HG03045 (cell line): ENCODE results near the gene HK2.
"Not testable (repeated sequence)": the region's sequence is repeated elsewhere in the genome, so short reads cannot be mapped to it uniquely, and the experiment has no call there.

ENCODE experiments used
- ATAC-seq: cut with Tn5 transposase; IDR thresholded peaks from one replicate; pipeline ENCODE4 v1.9.1; 2021; ENCODE audit warnings: mild to moderate bottlenecking, moderate library complexity; ENCODE audit not compliant: unreplicated experiment

The HK2 gene

DNA sequence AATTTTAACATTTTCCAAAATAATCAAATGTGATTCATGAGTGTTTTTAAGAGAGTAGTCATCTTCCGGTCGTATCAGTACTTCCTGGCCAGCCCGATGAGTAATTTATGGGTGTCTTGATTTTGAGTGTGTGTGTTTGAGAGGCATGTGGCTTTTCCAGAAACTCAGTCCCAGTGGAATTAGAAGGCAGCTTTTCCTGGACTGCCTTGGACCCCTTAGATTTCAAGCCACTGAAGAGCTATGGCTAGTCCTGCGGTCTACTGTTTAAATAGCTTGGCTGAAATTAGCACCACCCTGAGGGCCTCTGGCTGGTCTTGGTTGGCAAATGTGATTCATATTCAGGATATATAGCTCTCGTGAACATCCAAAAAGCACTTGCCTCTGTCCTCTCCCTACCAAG lies 59.4 kb downstream of the HK2 start:
- no peak for ATAC-seq

DNA sequence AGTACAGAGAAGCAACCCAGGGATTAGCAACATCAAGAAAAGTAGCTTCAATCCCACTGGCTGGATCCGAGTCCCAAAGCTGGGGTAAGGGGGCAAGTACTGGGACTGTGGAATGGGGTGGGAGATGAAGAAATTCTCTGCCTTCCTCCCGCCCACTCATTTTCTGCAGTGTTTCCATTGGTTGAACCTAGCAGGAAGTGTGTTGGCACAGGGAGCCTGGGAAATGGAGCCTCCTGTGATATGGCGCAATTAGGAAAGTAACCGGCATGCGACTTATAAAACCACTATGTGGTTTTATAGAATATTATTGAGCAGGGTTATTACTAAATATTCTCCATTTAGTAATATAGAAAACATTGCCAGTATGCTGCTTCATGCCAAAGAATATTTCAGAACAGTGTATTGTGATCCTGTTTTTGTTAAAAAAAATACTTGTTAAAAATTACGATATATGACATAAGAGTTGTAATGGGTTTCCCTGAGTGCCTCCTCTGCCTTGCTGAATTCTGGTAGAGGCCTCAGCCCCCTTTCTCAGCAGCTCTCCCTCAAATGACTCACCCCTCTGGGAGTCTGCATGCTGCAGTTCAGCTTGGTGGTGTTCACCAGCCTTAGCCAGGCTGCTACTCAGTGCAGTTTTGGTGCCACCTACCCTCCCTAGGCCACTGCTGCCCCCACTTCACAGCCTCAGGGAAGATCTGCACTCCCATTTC lies 60.5 kb downstream of the HK2 start:
- ATAC-seq: no peak

DNA sequence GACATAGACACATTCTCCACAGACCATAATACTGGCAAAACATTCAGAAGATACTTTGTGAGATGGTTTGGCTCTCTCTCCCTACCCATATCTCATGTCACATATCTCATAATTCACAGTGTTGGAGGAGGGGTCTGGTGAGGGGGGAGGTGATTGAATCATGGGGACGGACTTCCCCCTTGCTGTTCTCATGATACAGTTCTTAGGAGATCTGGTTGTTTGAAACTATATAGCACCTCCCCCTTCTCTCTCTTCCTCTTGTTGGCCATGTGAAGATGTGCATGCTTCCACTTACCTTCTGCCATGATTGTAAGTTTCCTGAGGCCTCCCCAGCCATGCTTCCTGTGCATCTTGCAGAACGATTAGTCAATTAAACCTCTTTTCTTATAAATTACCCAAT lies 61.1 kb downstream of the HK2 start:
- ATAC-seq: no peak

DNA sequence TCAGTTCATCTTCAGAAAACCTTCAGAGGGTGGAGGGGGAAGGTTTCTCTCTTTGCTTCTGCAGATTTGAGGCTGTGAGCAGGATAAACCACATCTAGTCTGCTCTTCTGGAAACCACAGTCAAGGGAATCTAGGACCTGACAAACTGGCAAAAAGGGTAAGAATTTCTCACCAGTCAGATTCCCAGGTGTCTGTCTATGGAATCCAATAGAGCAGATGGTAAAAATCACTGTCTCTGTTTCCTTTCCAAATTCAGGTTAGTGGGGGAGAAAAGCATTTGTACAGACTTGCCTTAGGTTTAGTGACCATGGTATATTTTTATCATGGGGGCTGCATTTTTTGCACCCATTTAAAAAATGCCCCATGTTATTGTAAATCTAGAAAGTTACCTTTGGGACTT lies 62.3 kb downstream of the HK2 start:
- no peak for ATAC-seq

DNA sequence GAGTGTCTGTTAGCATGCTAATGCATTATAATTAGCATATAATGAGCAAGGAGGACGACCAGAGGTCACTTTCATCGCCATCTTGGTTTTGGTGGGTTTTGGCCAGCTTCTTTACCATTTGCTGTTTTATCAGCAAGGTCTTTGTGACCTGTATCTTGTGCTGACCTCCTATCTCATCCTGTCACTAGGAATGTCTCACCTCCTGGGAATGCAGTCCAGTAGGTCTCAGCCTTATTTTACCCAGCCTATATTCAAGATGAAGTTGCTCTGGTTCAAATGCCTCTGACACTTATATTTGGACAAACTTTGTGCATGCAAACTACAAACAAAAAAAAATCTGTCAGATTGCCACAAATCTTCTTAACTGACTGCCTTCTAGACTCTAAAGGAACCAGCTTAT lies 66.3 kb downstream of the HK2 start:
- not testable (repeated sequence) for ATAC-seq

DNA sequence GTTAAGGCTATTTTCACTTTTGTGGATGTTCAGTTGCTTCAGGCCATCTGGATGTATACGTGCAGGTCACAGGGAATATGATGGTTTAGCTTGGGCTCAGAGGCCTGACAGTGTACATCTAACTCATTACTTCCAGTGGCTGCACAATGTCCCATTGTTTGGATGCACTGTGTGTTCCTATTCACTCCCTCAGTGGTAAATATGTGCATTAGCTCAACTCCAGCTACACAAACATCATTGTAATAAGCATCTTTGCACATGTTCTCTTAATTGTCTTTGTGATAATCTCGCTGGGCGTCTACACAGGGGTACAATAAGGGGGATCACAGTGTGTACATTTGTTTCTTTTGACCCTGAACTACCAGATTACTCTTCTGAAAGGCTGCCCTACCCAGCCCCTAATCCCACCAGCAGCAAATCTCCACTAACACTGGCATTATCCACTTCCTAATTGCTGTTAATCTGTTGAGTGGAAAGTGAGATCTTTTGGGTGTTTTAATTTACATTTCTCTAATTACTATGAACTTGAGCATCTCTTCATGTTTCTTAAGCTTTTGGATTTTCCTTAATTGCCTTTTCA lies 68.4 kb downstream of the HK2 start:
- ATAC-seq: no peak

DNA sequence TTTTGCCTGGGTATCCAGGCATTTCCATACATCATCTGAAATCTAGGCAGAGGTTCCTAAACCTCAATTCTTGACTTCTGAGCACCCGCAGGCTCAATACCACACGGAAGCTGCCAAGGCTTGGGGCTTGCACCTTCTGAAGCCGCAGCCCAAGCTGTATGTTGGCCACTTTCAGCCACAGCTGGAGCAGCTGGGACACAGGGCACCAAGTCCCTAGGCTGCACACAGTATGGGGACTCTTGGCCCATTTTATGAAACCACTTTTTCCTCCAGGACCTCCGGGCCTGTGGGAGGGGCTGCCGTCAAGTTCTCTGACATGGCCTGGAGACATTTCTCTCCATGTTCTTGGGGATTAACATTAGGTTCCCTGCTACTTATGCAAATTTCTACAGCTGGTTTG lies 72.5 kb downstream of the HK2 start:
- ATAC-seq: no peak

DNA sequence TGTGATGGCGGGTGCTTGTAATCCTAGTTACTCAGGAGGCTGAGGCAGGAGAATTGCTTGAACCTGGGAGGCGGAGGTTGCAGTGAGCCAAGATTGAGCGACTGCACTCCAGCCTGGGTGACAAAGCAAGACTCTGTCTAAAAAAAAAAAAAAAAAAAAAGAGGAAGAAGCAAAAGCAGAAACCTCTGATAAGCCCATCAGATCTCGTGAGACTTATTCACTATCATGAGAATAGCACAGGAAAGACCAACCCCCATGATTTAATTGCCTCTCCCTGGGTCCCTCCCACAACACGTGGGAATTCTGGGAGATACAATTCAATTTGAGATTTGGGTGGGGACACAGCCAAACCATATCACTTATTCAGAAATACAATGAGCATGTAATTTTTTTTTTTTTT lies 73.6 kb downstream of the HK2 start:
- ATAC-seq: not testable (repeated sequence)

DNA sequence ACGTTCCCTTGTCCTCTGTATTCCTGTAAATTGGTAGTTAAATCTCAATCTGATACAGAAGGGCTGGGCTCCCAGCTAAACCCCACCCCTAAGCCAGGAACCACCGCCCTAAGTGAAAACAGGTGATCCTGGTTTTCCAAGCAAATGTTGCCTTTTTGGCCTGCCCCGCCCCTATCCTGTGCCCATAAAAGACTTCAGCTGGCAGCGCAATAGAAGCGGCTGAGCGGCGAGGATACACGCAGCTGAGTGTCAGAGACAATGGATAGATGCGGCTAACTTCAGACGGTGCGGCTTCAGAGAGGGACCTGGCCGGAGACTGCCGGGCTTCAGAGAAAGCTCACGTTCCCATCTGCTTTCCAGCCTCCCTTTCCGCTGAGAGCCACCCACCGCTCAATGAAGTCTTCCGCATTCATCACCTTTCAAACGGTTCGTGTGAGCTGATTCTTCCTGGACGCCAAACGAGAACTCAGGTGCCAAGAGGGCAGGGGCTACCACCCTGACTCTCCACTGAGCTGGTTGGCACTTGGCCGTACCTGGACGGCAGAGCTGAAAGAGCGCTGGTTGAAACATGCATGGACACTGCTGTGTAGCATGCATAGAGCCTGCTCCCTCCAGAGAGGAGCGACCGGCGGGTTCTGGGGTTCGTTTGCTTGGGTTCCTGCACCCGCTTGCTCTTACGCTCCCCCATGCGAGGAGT lies 75.0 kb downstream of the HK2 start:
- ATAC-seq: no peak

DNA sequence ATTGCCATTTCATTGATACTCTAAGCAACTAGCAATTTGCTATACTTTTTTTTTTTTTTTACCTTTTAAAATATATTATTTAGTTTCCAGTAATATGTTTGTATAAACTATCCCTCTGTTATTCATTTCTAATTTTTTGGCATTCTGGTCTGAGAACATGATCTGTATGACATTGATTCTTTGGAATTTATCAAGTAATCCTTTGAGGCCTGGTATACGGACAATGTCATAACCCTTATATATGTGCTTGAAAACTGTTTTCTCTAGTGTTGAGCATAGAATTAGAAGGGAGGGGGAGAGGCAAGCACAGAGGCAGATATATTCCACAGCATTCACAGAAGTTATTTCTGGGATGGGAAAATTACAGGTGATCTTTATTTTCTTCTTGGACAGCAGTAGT lies 76.3 kb downstream of the HK2 start:
- no peak for ATAC-seq

DNA sequence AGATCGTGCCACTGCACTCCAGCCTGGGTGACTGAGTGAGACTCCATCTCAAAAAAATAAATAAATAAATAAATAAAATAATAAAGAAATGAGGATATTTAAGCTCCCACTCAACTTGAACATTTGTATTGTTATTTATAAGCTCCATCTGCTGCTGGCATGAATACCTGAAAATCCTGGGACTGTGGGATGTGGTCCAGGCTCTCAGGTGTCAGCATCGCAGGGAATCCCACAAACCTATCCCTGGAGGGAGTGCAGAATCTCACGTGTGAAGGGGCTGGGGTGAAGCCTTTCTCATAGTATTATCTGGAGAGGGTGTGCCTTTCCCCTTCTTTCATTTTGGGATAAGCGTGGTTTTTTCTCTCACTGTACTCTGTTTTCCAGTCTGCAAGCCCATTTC lies 77.1 kb downstream of the HK2 start:
- no peak for ATAC-seq

DNA sequence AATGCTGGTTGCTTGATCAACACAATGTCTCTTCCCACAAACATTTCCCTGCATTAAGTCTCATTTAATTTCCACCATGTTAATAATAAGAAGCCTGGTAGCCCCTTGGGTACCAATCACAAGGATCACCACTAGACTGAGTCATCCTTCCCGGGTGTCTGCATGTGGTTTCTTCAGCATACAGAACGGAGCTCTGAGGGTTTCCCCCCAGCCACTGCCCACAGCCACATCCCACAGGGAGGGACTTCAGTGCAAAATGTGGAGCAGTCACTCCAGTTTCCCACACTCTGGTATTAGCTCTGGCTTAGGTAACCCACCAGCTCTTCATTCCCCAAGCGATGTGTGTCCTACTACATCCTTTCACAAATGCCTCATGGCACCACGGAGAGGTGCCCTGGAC lies 81.8 kb downstream of the HK2 start:
- no peak for ATAC-seq

DNA sequence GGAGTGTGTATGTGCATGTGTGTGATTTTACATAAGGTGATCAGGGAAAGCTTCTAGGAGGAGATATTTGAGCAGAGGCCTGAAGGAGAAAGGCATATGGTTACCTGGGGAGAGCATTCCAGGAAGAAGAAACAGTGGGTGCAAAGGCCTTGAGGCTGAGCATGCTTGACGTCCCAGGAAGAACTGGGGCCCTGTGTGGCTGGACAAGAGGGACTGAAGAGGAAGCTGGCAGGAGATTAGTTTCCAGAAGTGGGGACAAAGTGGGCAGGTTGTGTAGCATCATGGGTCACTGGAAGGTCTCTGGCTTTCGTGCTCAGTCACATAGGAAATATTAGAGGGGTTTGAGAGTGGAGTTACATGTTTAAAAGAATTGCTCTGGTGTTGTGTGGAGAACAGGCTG lies 82.5 kb downstream of the HK2 start:
- ATAC-seq: no peak

DNA sequence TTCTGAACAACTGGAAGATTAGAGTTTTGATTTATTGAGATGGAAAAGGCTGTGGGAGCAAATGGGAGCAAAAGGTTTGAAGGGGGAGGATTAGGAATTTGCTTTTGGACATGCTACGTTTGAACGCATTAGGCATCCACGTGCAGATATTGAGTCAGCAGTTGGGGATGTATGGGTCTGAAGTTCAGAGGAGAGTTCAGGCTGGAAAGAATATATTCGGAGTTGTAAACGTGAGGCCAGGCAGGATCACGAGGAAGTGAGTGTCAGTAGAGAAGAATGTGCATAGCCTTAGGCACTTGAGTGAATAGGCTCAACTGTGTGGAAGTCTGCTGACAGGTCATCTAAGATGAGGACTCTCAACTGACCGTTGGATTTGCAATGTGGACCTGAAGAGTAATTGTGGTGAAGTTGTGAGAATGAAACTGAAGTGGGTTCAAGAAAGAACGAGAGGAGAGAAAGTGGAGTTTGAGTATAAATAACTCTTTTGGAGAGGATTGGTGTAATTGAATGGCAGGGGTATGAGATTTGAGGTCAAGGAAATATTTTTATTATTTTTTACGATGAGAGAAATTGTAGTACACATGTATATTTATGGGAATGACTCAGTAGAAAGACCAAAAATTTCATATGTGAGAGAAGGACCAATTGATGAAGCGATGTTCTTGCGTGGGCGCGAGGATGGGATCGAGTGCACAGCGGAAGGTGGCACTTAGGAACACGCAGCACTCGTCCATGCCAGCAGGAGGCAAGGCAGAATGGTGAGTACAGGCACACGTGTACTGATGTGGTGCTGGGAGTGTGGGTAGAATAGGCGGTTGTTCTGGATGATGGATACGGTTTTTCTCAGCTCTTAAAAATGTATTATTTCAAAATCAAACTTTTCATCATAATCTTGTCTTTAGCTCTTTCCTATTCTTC lies 84.0 kb downstream of the HK2 start:
- ATAC-seq: no peak

DNA sequence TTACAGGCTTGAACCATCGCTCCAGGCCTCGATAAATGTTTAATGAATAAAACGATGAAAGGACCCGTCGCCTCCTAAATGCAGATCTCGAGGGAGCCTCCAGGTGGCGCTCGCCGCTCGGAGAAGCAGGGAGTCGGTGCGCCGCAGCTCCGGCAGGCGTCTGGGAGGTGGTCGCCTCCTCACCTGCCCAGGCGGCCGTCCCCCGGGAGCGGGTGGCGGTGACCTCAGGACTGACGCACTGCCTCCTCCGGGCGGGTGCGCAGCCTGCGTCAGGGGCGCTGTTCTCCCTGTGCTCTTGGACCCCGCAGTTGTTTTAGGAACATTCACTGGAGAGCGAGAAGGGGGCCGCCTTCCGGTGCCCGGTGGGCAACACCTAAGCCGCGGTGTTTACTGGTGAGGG lies 85.9 kb downstream of the HK2 start:
- ATAC-seq: peak; percentile 40

DNA sequence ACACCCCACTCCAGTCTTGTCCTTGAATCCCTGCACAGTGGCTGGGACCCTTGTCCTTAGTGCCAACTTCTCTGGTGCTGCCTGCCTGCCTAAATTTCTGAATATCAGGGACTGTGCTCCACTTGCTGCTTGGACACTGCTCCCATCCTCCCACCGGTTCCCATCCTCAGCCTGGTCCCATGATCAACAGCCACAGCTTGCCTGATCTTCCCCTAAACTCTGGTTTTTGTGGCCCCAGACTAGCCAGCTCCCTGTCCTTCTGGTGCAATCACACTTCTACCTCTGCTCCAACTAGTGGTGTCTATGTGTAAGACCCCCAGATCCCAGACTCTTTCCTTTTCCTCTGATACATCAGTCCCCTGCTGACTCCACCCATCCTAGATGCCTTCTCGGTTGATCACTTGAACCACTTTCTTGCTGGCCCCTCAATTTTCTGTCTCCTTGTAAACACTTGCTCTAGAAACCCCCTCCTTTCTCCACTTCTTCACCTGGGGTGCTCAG lies 87.4 kb downstream of the HK2 start:
- ATAC-seq: no peak

DNA sequence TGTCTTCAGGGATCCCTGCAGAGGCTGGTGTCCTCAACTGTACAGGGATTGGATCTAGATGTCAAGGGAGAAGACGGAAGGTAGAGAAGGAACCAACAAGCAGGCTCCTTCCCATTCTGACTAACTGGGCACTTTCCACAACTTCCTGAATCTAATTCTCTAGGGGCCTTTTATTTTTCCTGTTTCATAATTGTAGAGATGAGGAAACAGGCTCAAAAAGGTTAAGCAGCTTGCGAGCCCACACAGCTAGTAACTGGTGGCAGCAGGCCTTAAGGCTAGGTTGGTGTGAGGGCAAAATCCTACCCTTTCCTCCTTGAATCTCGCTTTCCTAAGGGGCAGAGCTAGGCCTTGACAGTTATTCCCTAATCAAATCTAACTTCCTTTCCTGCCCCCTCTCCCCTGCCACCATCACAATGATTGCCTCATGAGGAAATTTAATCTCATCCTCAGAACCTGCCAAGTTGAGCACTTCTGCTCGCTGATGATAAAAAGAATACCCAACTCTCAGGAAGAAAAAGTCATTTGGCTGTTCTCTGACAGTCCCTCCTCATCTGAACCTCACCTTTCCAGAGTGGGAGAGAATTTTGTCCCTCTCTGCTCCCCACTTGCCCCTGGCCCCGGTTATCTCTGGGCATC lies 88.8 kb downstream of the HK2 start:
- no peak for ATAC-seq

DNA sequence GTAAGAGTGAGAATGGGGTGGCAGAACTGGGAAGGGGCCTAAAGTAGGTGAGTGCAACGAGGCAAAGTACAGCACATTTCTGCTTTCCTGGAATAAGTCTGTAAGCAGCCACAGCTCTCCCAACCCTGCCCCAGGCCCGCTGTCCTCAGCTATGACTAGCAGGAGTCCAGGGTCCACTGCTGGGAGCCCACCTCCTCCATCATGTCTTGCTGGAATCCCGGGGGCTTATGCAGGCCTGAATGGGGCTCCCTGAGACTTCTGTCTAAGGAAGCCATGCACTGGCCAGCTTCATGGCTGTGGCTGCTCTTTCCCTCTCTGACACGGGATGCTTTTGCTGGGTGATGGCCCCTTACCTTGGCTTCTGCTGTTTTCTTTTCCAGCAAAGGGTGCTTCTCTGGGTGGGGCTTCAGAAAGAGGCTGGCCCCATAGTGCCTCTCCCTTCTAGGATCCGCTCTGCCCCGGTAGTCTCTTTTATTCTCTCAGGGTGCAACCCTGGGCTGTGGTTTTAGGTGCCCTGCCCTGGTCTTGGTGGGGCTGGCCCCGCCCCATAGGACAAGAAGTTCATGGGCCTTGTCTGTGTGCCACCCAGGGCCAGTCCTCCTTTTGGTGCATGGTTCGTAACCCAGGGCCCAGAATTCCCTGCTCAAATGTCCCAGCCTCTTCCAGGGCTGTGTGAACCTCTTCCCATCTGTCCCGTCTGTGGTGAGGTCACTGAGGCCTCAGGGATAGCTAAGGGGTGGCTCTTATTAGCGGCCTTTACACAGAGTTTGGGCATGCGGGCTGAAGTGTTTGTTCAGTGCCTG lies 90.7 kb downstream of the HK2 start:
- no peak for ATAC-seq

DNA sequence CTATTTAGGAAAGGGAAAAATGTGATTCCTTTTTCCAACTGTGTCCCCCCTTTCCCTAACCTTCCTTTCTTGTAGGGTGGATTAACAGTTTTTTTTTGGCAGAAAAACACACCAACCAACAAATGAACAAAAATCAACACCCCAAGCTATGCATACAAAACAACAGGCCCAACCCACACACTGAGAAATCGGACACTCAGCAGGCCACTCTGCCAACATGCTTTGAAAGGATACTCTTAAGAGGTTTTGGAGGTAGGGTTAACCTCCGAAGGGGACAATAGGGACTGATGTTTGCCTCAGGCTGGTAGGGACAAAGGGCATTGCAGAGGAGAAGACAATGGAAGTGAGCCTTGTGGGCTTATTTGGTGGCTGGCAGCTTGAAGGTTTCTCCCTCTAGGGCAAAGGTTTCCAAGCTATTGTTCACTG lies 91.4 kb downstream of the HK2 start:
- no peak for ATAC-seq

DNA sequence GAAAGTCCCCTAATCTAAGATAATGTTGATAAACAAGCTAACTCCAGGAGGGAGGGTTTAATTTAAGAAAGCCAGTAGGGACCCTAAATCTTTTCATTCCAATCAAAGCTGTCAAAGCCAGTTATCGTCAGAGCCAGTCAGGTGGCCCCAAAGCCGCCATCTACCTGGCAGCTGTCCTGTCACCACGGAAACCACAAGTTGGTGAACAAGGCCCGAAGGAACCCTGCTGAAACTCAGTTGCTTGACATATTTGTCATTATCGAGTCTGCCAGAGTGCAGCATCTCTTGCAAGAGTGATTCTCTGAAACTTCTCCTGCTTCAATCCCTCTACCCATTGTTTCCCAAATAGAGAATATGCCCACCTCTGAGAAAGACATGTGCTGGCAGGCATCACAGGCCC lies 93.7 kb downstream of the HK2 start:
- ATAC-seq: no peak
